Caco-2 (cell line): ENCODE measurements around the gene SANBR. TPM values are rescaled to one million over a fixed set of nuclear protein-coding genes. Genes with fewer than 3 reads are reported as not detected.
A peak's percentile ranks its signal among the peaks of the same experiment; 100 is the strongest.

ENCODE experiments used
- Bru-seq: library from RNA; stranded (reverse); fragments of 400-500 nt; gene quantifications from one replicate; lab custom pipeline; 2021; lab: Mats Ljungman, UMichigan
- BruChase-seq, 2 experiments: library from RNA; stranded (reverse); fragments of 400-500 nt; gene quantifications; one replicate each; lab custom pipeline; 2021; lab: Mats Ljungman, UMichigan
- BruUV-seq: library from RNA; stranded (reverse); fragments of 400-500 nt; replicated peaks from 2 replicates; lab custom pipeline; 2021; lab: Mats Ljungman, UMichigan
- CTCF ChIA-PET: fragments of 300-600 bp; sonication (Branson Sonifier 250); formaldehyde crosslinking; loops from one replicate; lab custom pipeline; 2022; ENCODE audit warnings: antibody characterized with exemption; lab: Charles Lee
- POLR2A ChIA-PET: fragments of 300-600 bp; sonication (Branson Sonifier 250); formaldehyde crosslinking; loops from one replicate; lab custom pipeline; 2022; ENCODE audit warnings: antibody characterized with exemption; lab: Charles Lee
- DNase-seq, 2 experiments: peaks; one replicate each; pipeline versions ENCODE4 v3.0.0 to v3.0.0-alpha.2; 2020 to 2022
- H3K27me3 ChIP-seq: replicated peaks from 2 replicates; pipeline ENCODE4 v1.6.0; 2011; ENCODE audit warnings: low read length; ENCODE audit not compliant: control insufficient read depth, insufficient read depth
- H3K36me3 ChIP-seq: 2 replicates; pipeline ENCODE4 v1.5.1; 2011; ENCODE audit warnings: low read length; ENCODE audit not compliant: control insufficient read depth, insufficient read depth
- H3K4me1 ChIP-seq: fragments of 250-450 bp; sonication (Bioruptor Pico); 2 replicates; pipeline ENCODE4 v1.5.1; 2020; ENCODE audit warnings: mild to moderate bottlenecking
- H3K4me3 ChIP-seq: 2 replicates; pipeline ENCODE4 v1.5.1; 2011; ENCODE audit warnings: low read depth, mild to moderate bottlenecking, control low read depth, low read length
- H3K9me3 ChIP-seq: fragments of 250-450 bp; sonication (Bioruptor Pico); 2 replicates; pipeline ENCODE4 v1.5.1; 2020; ENCODE audit warnings: mild to moderate bottlenecking, moderate library complexity
- H3K27ac Mint-ChIP-seq: one replicate; pipeline ENCODE4 v1.8.0; 2022; ENCODE audit warnings: mixed read lengths; ENCODE audit not compliant: unreplicated experiment
- H3K27me3 Mint-ChIP-seq: one replicate; pipeline ENCODE4 v1.8.0; 2022; ENCODE audit warnings: mixed read lengths; ENCODE audit not compliant: insufficient read depth, unreplicated experiment
- H3K36me3 Mint-ChIP-seq: one replicate; pipeline ENCODE4 v1.8.0; 2022; ENCODE audit warnings: mild to moderate bottlenecking, mixed read lengths; ENCODE audit not compliant: insufficient read depth, unreplicated experiment
- H3K4me1 Mint-ChIP-seq: one replicate; pipeline ENCODE4 v1.8.0; 2022; ENCODE audit warnings: low read depth, mixed read lengths; ENCODE audit not compliant: unreplicated experiment
- H3K4me3 Mint-ChIP-seq: one replicate; pipeline ENCODE4 v1.8.0; 2022; ENCODE audit warnings: mild to moderate bottlenecking, moderate library complexity, mixed read lengths; ENCODE audit not compliant: unreplicated experiment
- H3K9me3 Mint-ChIP-seq: one replicate; pipeline ENCODE4 v1.8.0; 2022; ENCODE audit warnings: mixed read lengths; ENCODE audit not compliant: unreplicated experiment
- CTCF ChIP-seq, 2 experiments: fragments of 200-600 bp in 1 of 2; IDR thresholded peaks; 1 replicate in 1 of 2; 2 replicates in 1 of 2; pipeline versions ENCODE4 v1.5.1 to v1.8.0; 2011 to 2022; ENCODE audit warnings: antibody characterized with exemption in 1 of 2, control low read depth in 1 of 2, inconsistent platforms in 1 of 2, low read depth in 1 of 2, low read length in 1 of 2, mild to moderate bottlenecking in 1 of 2, moderate library complexity in 1 of 2; ENCODE audit not compliant: insufficient read depth in 1 of 2, severe bottlenecking in 1 of 2, unreplicated experiment in 1 of 2
- intact Hi-C: fragments of 100-400 bp; cut with micrococcal nuclease; formaldehyde crosslinking; loops from one replicate; pipeline ENCODE4 v1.10.0; 2022; ENCODE audit not compliant: unreplicated experiment
- long read RNA-seq: library from polyadenylated mRNA; stranded (forward); transcript quantifications from one replicate; pipeline ENCODE4 v2.0.0, GENCODE V29; 2022
- total RNA-seq: library from RNA; stranded (reverse); gene quantifications from 2 replicates; pipeline ENCODE4 v1.2.3, GENCODE V29; 2022

The SANBR gene
- total RNA-seq, result 13.3 and 14.3 TPM in 2 replicates
- percentile 65 among the genes with signal in this experiment for Bru-seq, nascent RNA
- BruChase-seq, experiment 1, labeled RNA remaining after a 2-hour chase, result percentile 66 among the genes with signal in this experiment
- BruChase-seq, experiment 2, labeled RNA remaining after a 6-hour chase, result percentile 63 among the genes with signal in this experiment
- long read RNA-seq, full-length matches to known transcripts, result 2 of 12 reads
- long read RNA-seq, partial matches to known transcripts, result 6 of 12 reads
- long read RNA-seq, other reads (novel, unspliced or antisense), result 4 of 12 reads

- peak within 1 kb of the TSS; percentile 91 for H3K27ac Mint-ChIP-seq
- H3K27me3 ChIP-seq, result no peaks in the 10 kb centered on the region
- no peaks in the 10 kb centered on the region for H3K9me3 Mint-ChIP-seq
- CTCF ChIA-PET, result interaction anchor here (0.6 kb wide), 1 partner anchor 11 kb away, joined by 7 read pairs; no protein-coding TSS in a partner anchor
- peak in 1 of 2 experiments; percentile 10 for TF ChIP-seq CTCF (IDR thresholded peaks at IDR 0.05; ENCODE audit: insufficient read depth in 1 of 2, low read depth in 1 of 2, low read length in 1 of 2, severe bottlenecking in 1 of 2, unreplicated experiment in 1 of 2)
- no peaks in the 10 kb centered on the region for H3K36me3 ChIP-seq
- BruUV-seq, result no TSS peak
- H3K4me1 Mint-ChIP-seq, result peaks cover 7% of the 10 kb centered on the region
- H3K9me3 ChIP-seq, result no peaks in the 10 kb centered on the region
- H3K4me3 ChIP-seq, result peak within 1 kb of the TSS; percentile 99
- H3K4me1 ChIP-seq, result peaks cover 3% of the 10 kb centered on the region; the same call in 1 of the 2 replicates
- no peaks in the 10 kb centered on the region for H3K27me3 Mint-ChIP-seq
- H3K36me3 Mint-ChIP-seq, result peaks cover 8% of the 10 kb centered on the region
- peak within 1 kb of the TSS; percentile 98 for H3K4me3 Mint-ChIP-seq
- DNase-seq, result peak; percentile 88 to 95
- POLR2A ChIA-PET, result no interaction called here
- intact Hi-C loops, result loop anchor here (2.0 to 5.0 kb wide), 2 partner anchors 49 to 111 kb away; partner anchors contain the start of genes PEX13 and PUS10
Measured at GRCh38 chr2:61065714-61066709, at the start of gene SANBR. TSS of gene SANBR (plus strand) at chr2:61065871. CDS start at chr2:61070351, 4,480 bp downstream.

GRCh38 chr2:61015976-61016375, 49.7 kb upstream of the SANBR start:
- Histone ChIP-seq H3K4me1 (peaks cover 8% of the 10 kb centered on the region), H3K4me3 (peak overlapping the region; percentile 67), H3K36me3 (peaks cover under 1% of the 10 kb centered on the region; the same call in 1 of the 2 replicates), H3K27me3 (no peaks in the 10 kb centered on the region), H3K9me3 (no peaks in the 10 kb centered on the region)
- no peaks in the 10 kb centered on the region for H3K4me1 Mint-ChIP-seq
- POLR2A ChIA-PET, result no interaction called here
- peak in 1 of 2 experiments; percentile 52 for DNase-seq
- H3K27ac Mint-ChIP-seq, result peak overlapping the region; percentile 97
- H3K36me3 Mint-ChIP-seq, result peaks cover 22% of the 10 kb centered on the region
- TF ChIP-seq CTCF (IDR thresholded peaks at IDR 0.05; ENCODE audit: insufficient read depth in 1 of 2, low read depth in 1 of 2, low read length in 1 of 2, severe bottlenecking in 1 of 2, unreplicated experiment in 1 of 2), result no peak
- intact Hi-C loops, result loop anchor here (2.0 to 5.0 kb wide), 3 partner anchors 51 to 161 kb away; partner anchors contain the start of genes REL and SANBR
- CTCF ChIA-PET, result interaction anchor here (0.6 kb wide), 1 partner anchor 833 kb away, joined by 3 read pairs; no protein-coding TSS in a partner anchor
- H3K4me3 Mint-ChIP-seq, result peak overlapping the region; percentile 88
- H3K27me3 Mint-ChIP-seq, result no peaks in the 10 kb centered on the region
- no peaks in the 10 kb centered on the region for H3K9me3 Mint-ChIP-seq
- BruUV-seq, result no TSS peak
